GM18498 (cell line): ENCODE data around the gene ZNF469.

Experiments used
- ATAC-seq: cut with Tn5 transposase; IDR thresholded peaks from one replicate; pipeline ENCODE4 v1.9.1; 2021; ENCODE audit warnings: mild to moderate bottlenecking, moderate library complexity; ENCODE audit not compliant: unreplicated experiment

ZNF469 gene

DNA sequence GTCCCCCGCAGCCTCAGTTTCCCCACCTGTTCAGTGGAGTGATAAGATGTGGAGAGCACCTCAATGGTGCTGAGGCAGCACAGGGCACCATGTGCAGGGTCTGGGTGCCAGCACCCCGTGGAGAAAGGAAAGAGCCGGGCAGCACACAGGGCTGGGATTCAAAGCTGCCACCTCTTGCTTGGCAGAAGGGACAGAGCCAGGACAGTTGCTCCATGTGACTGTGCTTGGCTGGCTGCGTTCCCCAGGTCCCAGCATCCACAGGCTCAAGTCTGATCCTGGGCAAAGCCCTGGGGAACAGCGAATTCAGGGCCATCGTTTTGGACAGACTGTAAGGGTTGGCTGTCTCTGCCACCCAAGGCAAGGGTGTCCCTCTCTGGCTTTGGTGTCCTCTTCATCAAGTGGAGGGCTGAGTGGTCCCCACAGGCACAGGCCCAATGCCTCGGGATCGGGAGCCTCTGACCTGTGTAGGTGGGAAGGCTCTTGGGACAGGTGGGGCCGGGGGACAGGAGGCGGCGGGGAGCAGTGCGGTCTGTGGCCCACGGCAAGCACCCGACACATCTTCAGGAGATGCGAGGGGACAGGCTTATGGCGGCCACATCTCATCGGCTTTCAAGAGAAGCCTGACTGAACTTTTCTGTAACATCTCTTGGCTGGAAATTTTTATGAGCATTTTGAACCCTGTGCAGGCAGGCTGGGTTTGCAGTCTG, 8.5 kb downstream of the ZNF469 start:
- no peak for ATAC-seq

DNA sequence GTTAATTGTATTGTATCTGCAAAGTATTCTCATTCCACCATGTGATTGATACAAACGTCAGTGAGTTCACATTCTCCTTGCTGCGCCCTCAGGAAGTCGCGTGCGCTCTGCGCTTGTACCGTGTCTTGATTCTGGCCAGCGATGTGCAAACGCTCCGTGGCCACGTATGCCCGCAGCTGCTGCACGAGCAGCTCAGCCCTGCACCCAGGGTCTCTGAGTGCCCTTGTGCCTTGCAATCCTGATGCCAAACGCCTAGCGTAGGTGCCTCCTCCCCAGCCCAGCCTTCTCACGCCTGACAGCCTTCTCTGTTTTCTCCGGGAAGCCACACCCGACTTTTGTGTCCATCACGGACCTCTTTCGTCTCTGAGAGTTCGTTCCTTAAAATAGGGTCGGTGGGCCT, 9.4 kb downstream of the ZNF469 start:
- no peak for ATAC-seq

DNA sequence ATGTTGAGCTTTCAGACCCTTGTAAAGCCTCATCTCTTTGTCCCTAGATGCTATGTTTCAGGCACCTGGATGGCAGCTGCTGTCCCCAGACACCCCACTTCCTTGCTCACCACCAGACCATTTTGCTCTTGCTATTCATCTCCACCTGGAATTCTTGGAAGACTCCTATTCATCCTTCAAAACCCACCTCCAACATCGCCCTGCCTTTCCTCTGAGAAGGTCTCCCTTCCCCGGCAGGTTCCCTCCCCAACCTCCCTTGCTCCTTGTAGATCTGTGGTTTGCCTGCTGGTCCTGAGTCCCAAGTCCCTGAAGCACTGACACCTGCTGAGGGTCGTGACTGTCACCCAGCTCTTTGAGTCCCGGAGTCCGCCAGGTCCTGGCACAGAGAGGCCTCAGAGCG, 9.9 kb downstream of the ZNF469 start:
- ATAC-seq = no peak

DNA sequence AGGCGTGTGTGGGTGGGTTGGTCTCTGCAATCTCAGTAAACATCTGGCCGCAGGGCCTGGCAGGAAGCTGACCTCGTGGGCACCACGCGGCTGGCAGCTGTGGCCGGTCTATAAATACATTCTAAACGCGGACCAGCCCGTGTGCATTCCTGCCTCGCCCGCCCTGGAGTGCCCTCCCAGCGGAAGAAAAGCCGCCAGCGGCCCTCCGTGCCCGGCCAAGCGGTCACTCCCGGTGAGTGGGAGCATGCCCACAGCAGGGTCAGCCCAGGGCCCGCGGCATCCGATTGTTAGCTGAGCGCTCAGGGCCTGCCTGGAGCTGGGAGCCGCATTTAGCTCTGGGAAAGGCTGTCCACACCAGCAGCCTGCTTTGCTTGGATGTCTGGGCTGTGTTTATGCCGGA, 10.3 kb downstream of the ZNF469 start:
- ATAC-seq = no peak

DNA sequence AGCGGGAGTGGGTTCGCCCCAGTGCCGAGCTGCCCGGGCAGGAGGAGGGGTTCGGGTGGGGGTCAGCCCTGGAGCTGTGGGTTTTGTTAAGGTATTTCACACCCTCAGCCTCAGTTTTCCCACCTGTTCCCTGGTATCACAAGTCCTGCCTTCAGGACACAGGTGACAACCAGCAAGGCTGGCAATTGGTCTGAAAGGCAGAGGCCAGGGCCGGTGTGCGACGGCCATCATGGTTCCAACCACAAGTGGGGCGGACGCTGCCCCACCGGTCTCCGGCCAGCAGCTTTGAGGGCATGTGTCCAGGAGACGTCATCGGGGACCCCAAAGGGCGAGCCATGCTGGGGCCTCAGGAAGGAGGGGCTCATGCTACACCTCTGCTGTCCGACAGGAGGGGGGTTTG, 10.8 kb downstream of the ZNF469 start:
- no peak for ATAC-seq

- no peak for ATAC-seq
These were observed 11.7 kb downstream of the ZNF469 start for GRCh38 chr16:88394426-88394825.

DNA sequence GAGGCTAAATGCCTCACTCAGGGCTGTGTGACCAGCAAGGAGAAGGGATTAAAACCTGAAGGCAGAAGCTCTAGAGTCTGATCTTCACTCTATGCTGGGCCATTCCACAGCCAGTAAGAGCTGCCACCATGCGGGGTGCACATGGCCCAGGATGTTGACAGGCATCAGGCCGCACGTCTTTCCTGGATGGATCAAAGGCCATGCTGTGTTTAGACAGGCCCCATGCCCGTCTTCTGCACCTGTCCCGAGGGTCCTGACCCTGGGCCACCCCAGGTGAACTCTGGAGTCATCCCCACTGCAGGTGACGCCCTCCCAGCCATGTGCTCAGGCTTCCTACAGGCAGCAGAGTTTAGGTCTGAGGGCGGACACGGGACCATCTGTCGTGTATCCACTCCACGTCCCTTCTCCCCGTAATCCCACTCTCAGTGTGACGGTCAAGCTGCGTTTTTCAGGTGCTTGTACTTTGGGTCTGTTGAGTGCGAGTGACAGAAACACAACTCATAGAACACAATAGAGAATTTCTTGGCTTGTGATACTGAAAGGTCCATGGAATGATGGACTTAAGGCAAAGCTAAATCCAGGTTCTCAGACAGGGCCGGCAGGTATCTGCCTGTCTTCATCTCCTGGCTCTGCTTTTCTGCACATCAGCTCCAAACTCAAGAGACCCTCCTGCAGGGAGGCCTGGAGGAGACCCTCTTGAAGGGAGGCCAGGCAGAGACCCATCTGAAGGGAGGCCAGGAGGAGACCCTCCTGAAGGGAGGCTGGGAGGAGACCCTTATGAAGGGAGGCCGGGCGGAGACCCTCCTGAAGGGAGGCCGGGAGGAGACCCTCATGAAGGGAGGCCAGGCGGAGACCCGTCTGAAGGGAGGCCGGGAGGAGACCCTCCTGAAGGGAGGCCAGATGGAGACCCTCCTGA, 13.2 kb downstream of the ZNF469 start:
- ATAC-seq = no peak

DNA sequence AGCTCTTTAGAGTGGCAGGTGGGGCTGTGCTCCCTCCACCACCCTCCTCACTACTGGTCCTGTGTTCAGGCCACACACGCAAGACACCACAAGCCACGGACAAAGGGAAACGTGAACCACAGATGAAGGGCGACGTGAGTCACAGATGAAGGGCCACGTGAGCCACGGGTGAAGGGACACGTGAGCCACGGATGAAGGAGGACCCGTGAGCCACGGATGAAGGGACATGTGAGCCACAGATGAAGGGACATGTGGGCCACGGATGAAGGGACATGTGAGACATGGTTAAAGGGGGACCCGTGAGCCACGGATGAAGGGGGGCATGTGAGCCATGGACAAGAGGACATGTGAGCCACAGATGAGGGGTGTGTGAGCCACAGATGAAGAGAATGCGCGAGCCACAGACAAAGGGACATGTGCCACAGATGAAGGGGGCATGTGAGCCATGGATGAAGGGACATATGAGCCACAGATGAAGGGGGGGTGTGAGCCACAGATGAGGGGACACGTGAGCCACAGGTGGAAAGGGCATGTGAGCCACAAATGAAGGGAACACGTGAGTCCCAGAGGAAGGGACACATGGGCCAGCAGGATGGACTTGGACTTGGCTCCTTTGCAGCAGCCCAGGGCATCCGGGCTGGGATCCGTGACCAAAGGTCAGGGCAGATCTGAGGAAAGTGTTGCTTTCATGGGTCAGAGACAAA, 15.6 kb downstream of the ZNF469 start:
- ATAC-seq = no peak

DNA sequence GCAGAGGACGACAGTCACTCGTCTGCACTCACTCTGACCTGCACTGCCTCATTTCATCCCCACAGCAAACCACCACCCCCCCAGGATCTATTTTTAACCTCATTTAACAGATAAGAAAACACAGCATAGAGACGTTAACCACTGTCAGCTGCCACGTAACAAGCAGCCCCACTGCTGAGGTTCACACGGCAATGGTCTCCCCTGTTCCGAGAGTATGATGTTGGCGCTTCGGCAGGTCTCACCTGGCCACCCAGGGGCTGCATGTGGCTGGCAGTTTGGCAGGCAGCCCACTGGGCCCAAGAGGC, 16.1 kb downstream of the ZNF469 start:
- no peak for ATAC-seq

GRCh38 chr16:88400186-88400585, 17.4 kb downstream of the ZNF469 start:
- no peak for ATAC-seq

DNA sequence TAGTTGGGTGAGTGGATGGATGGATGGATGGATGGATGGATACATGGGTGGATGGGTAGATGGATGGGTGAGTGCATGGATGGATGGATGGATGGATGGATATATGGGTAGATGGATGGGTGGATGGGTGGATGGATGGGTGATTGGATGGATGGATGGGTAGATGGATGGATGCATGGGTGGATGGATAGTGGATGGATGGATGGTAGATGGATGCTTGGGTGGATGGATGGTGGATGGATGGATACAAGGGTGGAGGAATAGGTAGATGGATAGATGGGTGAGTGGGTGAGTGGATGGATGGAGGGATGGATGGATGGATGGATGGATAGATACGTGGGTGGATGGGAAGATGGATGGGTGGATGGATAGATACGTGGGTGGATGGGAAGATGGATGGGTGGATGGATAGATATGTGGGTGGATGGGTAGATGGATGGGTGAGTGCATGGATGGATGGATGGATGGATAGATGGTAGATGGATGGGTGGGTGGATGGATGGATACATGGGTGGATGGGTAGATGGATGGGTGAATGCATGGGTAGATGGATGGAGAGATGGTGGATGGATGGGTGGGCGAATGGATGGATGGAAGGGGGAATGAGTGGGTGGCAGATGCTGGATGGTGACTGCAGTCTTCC, 19.0 kb downstream of the ZNF469 start:
- ATAC-seq = no peak

- no peak for ATAC-seq
These were observed 19.9 kb downstream of the ZNF469 start for GRCh38 chr16:88402551-88403240.

DNA sequence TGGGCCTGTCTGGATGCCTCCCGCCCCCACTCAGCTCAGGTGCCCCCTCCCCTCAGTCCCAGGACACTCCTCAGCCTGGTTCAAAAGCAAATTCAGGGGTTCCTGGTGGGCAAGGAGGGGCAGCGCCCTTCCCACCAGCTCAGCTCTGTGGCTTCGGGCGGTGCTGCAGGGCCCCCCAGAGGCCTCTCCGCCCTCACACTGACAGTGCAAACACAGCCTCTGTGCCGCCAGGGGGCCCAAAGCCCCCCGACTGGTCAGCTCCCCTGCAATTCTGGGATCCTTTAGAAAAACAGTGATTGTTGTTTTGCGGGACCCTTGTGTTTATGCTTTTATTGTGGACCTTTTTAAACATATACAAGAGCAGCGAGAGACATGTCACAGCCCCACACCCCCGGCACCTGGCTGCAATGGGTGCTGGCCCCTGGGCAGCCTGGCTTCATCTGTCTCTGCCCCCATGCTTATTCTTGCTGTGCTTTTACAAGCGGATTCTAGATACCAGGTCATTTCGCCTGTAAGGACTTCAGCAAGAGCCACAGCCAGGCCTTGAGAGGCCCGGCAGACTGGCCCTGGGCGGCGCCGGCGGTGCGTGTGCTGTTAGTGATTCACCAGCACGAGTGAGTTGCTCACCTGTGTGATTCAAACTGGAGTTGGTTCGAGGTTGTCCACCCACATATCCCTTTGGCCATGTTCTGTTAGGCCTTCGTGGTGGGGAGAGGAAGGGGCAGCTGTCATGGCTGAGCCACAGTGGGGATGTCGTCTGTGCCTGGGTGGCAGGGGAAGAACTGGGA, 21.2 kb downstream of the ZNF469 start:
- no peak for ATAC-seq

DNA sequence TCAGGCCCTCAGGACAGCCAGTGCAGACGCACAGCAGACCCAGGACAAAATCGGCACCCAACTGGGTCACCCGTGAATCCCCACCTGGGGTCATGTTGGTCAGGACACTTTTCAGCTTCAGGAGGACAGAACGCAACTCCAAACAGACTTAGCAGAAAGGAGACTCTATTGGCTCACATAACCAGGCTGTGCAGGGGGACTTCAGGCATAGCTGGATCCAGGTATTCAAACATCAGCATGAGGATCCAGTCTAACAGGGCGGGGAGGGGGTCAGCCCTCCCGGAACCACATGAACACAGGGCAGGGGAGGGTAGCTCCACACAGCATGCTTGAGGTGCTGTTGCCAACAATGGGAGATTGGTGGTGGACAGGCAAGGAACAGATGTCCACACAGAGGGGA, 22.0 kb downstream of the ZNF469 start:
- ATAC-seq = no peak

- no peak for ATAC-seq
These were observed 22.7 kb downstream of the ZNF469 start for GRCh38 chr16:88405216-88406060.

- no peak for ATAC-seq
These were observed 23.6 kb downstream of the ZNF469 start for GRCh38 chr16:88406096-88407041.

DNA sequence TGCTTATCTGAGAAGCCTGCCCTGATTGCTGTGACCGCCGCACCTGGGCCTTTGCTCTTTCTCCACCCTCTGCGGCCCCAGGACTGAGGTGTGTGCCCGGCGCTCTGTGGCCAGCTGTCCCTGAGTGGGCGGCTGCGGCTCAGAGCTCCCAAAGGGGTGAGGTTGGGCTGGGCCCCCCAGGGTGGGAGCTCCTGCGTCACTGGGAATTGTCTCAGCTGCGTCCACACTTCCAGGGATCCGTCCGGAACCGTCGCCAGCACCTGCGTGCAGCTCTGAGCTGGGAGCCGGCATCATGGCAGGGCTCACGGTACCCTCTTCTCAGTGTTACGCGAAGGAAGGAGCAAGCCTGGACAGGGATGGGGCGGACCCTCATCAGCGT, 24.3 kb downstream of the ZNF469 start:
- no peak for ATAC-seq

DNA sequence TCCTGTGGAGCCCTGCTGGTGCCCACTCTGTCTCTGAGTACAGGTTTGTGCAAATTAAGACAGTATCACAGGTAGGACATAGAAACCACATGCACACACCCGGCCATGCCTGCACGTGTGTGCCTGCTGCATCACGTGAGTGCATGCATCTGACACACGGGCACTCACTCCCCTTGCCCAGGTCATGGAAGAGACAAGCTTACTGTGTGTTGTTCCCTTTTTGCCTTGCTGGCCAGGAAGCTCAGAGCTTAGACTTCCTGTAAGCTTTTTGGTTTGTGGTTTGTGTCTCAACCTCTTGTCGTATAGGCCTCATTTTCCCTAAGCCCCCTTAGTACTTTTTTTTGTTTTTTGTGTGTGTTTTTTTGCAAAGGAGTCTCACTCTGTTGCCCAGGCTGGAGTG, 25.0 kb downstream of the ZNF469 start:
- no peak for ATAC-seq
